Esophagus muscularis mucosa (tissue), 4 donors: ENCODE results near the gene UBN2. TPM values are rescaled to one million over a fixed set of nuclear protein-coding genes. Genes with fewer than 3 reads are reported as not detected.

Source experiments
- DNase-seq: peaks from one replicate; pipeline ENCODE4 v3.0.0-alpha.2; 2017; ENCODE audit errors: extremely low spot score
- H3K27ac ChIP-seq, 4 donors: fragments of 200-600 bp; sonication (generic); replicated peaks in 1 of 4; 1 replicate in 3 of 4; 2 replicates in 1 of 4; pipeline ENCODE4 v1.5.1; 2016 to 2019; ENCODE audit warnings: mild to moderate bottlenecking in 1 of 4
- H3K27me3 ChIP-seq, 4 donors: fragments of 200-600 bp; sonication (generic); one replicate each; pipeline versions ENCODE4 v1.5.1 to v1.6.0; 2016 to 2019
- H3K36me3 ChIP-seq, 4 donors: fragments of 200-600 bp; sonication (generic); one replicate each; pipeline ENCODE4 v1.5.1; 2016 to 2019
- H3K4me1 ChIP-seq, 4 donors: fragments of 200-600 bp; sonication (generic); one replicate each; pipeline ENCODE4 v1.5.1; 2016 to 2019
- H3K4me3 ChIP-seq, 4 donors: fragments of 200-600 bp; sonication (generic); 1 replicate in 2 of 4; 2 replicates in 2 of 4; pipeline ENCODE4 v1.5.1; 2016 to 2019; ENCODE audit warnings: mild to moderate bottlenecking in 4 of 4, moderate library complexity in 1 of 4
- H3K9me3 ChIP-seq, 4 donors: fragments of 200-600 bp; sonication (generic); 1 replicate in 3 of 4; 2 replicates in 1 of 4; pipeline ENCODE4 v1.5.1; 2016 to 2019
- CTCF ChIP-seq, 3 experiments: fragments of 200-600 bp in 2 of 3; fragments of 450-650 bp in 1 of 3; sonication (generic) in 2 of 3; IDR thresholded peaks; one replicate each; pipeline ENCODE4 v1.5.1; 2017 to 2019; ENCODE audit warnings: antibody characterized with exemption in 3 of 3, mild to moderate bottlenecking in 2 of 3, moderate library complexity in 1 of 3
- EP300 ChIP-seq: sonication (generic); formaldehyde crosslinking; IDR thresholded peaks from one replicate; pipeline ENCODE4 v1.6.1; 2017; ENCODE audit warnings: antibody characterized with exemption
- POLR2A ChIP-seq: fragments of 450-650 bp; IDR thresholded peaks from one replicate; pipeline ENCODE4 v1.6.1; 2017; ENCODE audit warnings: antibody characterized with exemption, moderate library complexity, mild to moderate bottlenecking, low read depth
- POLR2AphosphoS5 ChIP-seq, 2 donors: sonication (generic); formaldehyde crosslinking; IDR thresholded peaks; one replicate each; pipeline ENCODE4 v1.6.1; 2017; ENCODE audit warnings: antibody characterized with exemption in 2 of 2
- WGBS: methylation state at CpG from one replicate; pipeline ENCODE4 v1.1.5; 2018; 5-methylcytosine and 5-hydroxymethylcytosine counted together
- intact Hi-C: fragments of 100-400 bp; cut with DNase I; formaldehyde crosslinking; loops from one replicate; pipeline ENCODE4 v1.15.1; 2023
- total RNA-seq, 4 donors: library from RNA; depleted of rRNA; stranded (reverse); fragments of >200 nt; gene quantifications; one replicate each; pipeline versions ENCODE4 v1.1.0 to v1.2.1, GENCODE V29; 2016

UBN2 gene
- 10 to 100 TPM in 3 of 4 donors, 1 to 10 TPM in 1; 8.9 to 15.0 (median 10.8) TPM for total RNA-seq

- peak within 1 kb of the TSS; percentile 96 to 99 (median 98) for H3K4me3 ChIP-seq
- DNase-seq = peak; percentile 98
- H3K4me1 ChIP-seq = peaks cover 10 to 40% (median 34%) of the 10 kb centered on the region in 4 donors
- no peaks in the 10 kb centered on the region for H3K27me3 ChIP-seq
- no peaks in the 10 kb centered on the region for H3K36me3 ChIP-seq
- peak within 1 kb of the TSS; percentile 93 to 98 (median 97) for H3K27ac ChIP-seq
- intact Hi-C loops = no loop called here
- TF ChIP-seq CTCF (IDR thresholded peaks at IDR 0.05) (peak in 1 of 3 experiments; percentile 4), POLR2AphosphoS5 (IDR thresholded peaks at IDR 0.05) (peak; percentile 83 to 97), POLR2A (no peak), EP300 (no peak)
- WGBS = under 1% methylated on average over 59 of the region's 63 CpGs
- H3K9me3 ChIP-seq = no peaks in the 10 kb centered on the region
Measured at GRCh38 chr7:139230774-139231512, at the start of gene UBN2. Gene UBN2, plus strand, starts transcription at chr7:139231237. Its CDS starts 248 bp downstream, at chr7:139231485.

- no peak for TF ChIP-seq EP300
- TF ChIP-seq POLR2A = no peak
- TF ChIP-seq CTCF (IDR thresholded peaks at IDR 0.05) = no peak
- no peak for TF ChIP-seq POLR2AphosphoS5 (IDR thresholded peaks at IDR 0.05)
- Histone ChIP-seq H3K4me3 (no peak overlapping the region), H3K27me3 (no peaks in the 10 kb centered on the region), H3K4me1 (no peaks in the 10 kb centered on the region), H3K36me3 (peaks cover 0 to 43% (median 11%) of the 10 kb centered on the region in 4 donors), H3K9me3 (no peaks in the 10 kb centered on the region), H3K27ac (no peak overlapping the region)
- 100% methylated on average over 2 of the region's 2 CpGs for WGBS
- DNase-seq = no peak
- intact Hi-C loops = no loop called here
Measured at GRCh38 chr7:139181404-139181803, 49.6 kb upstream of the UBN2 start.

GRCh38 chr7:139182363-139182762 is 48.7 kb upstream of the UBN2 start:
- H3K27ac ChIP-seq = no peak overlapping the region
- DNase-seq = no peak
- H3K9me3 ChIP-seq = no peaks in the 10 kb centered on the region
- 48% methylated on average over 1 of the region's 1 CpG for WGBS
- no peak overlapping the region for H3K4me3 ChIP-seq
- TF ChIP-seq EP300 = no peak
- TF ChIP-seq CTCF (IDR thresholded peaks at IDR 0.05) = no peak
- TF ChIP-seq POLR2A = no peak
- TF ChIP-seq POLR2AphosphoS5 (IDR thresholded peaks at IDR 0.05) = no peak
- intact Hi-C loops = no loop called here
- peaks cover 0 to 47% (median 11%) of the 10 kb centered on the region in 4 donors for H3K36me3 ChIP-seq
- no peaks in the 10 kb centered on the region for H3K4me1 ChIP-seq
- H3K27me3 ChIP-seq = no peaks in the 10 kb centered on the region

GRCh38 chr7:139183251-139183650 is 47.8 kb upstream of the UBN2 start:
- no peak for DNase-seq

More at GRCh38 chr7:139183251-139183650, 47.8 kb upstream of the UBN2 start:
- intact Hi-C loops = no loop called here
- TF ChIP-seq EP300 = no peak
- no peak for TF ChIP-seq POLR2AphosphoS5 (IDR thresholded peaks at IDR 0.05)
- TF ChIP-seq CTCF (IDR thresholded peaks at IDR 0.05) = no peak
- TF ChIP-seq POLR2A = no peak
- Histone ChIP-seq H3K36me3 (peaks cover 0 to 50% (median 11%) of the 10 kb centered on the region in 4 donors), H3K4me1 (no peaks in the 10 kb centered on the region), H3K9me3 (no peaks in the 10 kb centered on the region), H3K27me3 (no peaks in the 10 kb centered on the region), H3K27ac (no peak overlapping the region), H3K4me3 (no peak overlapping the region)
- 31% methylated on average over 2 of the region's 2 CpGs for WGBS
